ENCODE data around the gene CYTH1. TPM values are rescaled to one million over a fixed set of nuclear protein-coding genes. Genes with fewer than 3 reads are reported as not detected.

CYTH1 gene
- polyA plus RNA-seq, 1 of the 3 experiments (the other 2 are of a cell fraction), result 23.8 TPM

DNA sequence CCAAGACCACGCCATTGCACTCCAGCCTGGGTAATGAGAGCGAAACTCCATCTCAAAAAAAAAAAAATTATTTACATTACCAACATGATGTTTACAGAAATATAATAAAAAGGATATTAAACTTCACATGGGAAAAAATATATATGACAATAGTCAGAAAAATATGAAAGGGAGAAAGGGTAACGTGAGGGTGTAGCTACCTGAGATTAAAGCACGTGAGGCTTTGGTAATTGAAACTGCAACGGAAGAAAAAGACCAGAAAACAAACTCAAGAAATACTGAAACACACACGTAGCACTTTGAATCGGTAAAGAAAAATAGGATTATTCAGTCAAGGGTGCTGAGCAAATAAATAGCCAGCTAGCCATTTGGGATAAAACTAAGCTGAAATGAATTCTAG lies 53.6 kb downstream of the CYTH1 start:
- H3K4me2 ChIP-seq, result no peak overlapping the region
- 94% methylated on average over 7 of the region's 7 CpGs for WGBS (ENCODE audit: low lambda C conversion rate)
- H2AFZ ChIP-seq (ENCODE audit: low read depth), result no peak overlapping the region
- H3K9me2 ChIP-seq, result no peaks in the 10 kb centered on the region
- no peak overlapping the region for H3K27ac ChIP-seq (ENCODE audit: low read depth in 2 of 2, low read length in 1 of 2)
- POLR2A ChIA-PET, result interaction anchor here (0.6 to 1.4 kb wide), 2 partner anchors 11 to 159 kb away, joined by 3 to 4 read pairs; no protein-coding TSS in a partner anchor
- no peaks in the 10 kb centered on the region for H3F3A ChIP-seq (replicated peaks; ENCODE audit: insufficient read depth)
- H3K27me3 ChIP-seq (ENCODE audit: insufficient read depth), result no peaks in the 10 kb centered on the region
- no peaks in the 10 kb centered on the region for H3K36me3 ChIP-seq (replicated peaks in 1 of 2; ENCODE audit: control insufficient read depth in 1 of 2, insufficient read depth in 2 of 2, low read length in 1 of 2)
- no peak for DNase-seq
- H3K9ac ChIP-seq, result no peak overlapping the region
- TF ChIP-seq RCOR1 (IDR thresholded peaks at IDR 0.05; ENCODE audit: low read length) (no peak), ELF1 (IDR thresholded peaks at IDR 0.05) (no peak), GABPA (IDR thresholded peaks at IDR 0.05; ENCODE audit: low read depth) (no peak), YY1 (IDR thresholded peaks at IDR 0.05; ENCODE audit: low read depth) (no peak), SIN3A (IDR thresholded peaks at IDR 0.05; ENCODE audit: borderline replicate concordance, low read depth, low read length) (no peak), NRF1 (IDR thresholded peaks at IDR 0.05; ENCODE audit: low read depth, low read length) (no peak), EZH2phosphoT487 (IDR thresholded peaks at IDR 0.05; ENCODE audit: borderline replicate concordance, low read depth) (no peak), GATA2 (CRISPR knock-in tag; IDR thresholded peaks at IDR 0.05) (no peak), NFIC (IDR thresholded peaks at IDR 0.05; ENCODE audit: borderline replicate concordance) (no peak), POLR2AphosphoS5 (IDR thresholded peaks at IDR 0.05; ENCODE audit: low read depth, low read length) (no peak), RFX5 (IDR thresholded peaks at IDR 0.05; ENCODE audit: low read length) (no peak), RAD21 (IDR thresholded peaks at IDR 0.05; ENCODE audit: low read length) (no peak), FOXJ3 (CRISPR knock-in tag; IDR thresholded peaks at IDR 0.05) (no peak), FOSL2 (IDR thresholded peaks at IDR 0.05; ENCODE audit: borderline replicate concordance, low read depth) (no peak)
- TF ChIP-seq, protein P1, sequence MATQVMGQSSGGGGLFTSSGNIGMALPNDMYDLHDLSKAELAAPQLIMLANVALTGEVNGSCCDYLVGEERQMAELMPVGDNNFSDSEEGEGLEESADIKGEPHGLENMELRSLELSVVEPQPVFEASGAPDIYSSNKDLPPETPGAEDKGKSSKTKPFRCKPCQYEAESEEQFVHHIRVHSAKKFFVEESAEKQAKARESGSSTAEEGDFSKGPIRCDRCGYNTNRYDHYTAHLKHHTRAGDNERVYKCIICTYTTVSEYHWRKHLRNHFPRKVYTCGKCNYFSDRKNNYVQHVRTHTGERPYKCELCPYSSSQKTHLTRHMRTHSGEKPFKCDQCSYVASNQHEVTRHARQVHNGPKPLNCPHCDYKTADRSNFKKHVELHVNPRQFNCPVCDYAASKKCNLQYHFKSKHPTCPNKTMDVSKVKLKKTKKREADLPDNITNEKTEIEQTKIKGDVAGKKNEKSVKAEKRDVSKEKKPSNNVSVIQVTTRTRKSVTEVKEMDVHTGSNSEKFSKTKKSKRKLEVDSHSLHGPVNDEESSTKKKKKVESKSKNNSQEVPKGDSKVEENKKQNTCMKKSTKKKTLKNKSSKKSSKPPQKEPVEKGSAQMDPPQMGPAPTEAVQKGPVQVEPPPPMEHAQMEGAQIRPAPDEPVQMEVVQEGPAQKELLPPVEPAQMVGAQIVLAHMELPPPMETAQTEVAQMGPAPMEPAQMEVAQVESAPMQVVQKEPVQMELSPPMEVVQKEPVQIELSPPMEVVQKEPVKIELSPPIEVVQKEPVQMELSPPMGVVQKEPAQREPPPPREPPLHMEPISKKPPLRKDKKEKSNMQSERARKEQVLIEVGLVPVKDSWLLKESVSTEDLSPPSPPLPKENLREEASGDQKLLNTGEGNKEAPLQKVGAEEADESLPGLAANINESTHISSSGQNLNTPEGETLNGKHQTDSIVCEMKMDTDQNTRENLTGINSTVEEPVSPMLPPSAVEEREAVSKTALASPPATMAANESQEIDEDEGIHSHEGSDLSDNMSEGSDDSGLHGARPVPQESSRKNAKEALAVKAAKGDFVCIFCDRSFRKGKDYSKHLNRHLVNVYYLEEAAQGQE (IDR thresholded peaks at IDR 0.05; ENCODE audit: low read depth, low read length), result no peak
- TF ChIP-seq, protein P2, sequence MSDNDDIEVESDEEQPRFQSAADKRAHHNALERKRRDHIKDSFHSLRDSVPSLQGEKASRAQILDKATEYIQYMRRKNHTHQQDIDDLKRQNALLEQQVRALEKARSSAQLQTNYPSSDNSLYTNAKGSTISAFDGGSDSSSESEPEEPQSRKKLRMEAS (IDR thresholded peaks at IDR 0.05; ENCODE audit: low read depth), result no peak
- TF ChIP-seq, protein P3, sequence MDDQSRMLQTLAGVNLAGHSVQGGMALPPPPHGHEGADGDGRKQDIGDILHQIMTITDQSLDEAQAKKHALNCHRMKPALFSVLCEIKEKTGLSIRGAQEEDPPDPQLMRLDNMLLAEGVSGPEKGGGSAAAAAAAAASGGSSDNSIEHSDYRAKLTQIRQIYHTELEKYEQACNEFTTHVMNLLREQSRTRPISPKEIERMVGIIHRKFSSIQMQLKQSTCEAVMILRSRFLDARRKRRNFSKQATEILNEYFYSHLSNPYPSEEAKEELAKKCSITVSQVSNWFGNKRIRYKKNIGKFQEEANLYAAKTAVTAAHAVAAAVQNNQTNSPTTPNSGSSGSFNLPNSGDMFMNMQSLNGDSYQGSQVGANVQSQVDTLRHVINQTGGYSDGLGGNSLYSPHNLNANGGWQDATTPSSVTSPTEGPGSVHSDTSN (IDR thresholded peaks at IDR 0.05), result no peak
- TF ChIP-seq, protein P4, sequence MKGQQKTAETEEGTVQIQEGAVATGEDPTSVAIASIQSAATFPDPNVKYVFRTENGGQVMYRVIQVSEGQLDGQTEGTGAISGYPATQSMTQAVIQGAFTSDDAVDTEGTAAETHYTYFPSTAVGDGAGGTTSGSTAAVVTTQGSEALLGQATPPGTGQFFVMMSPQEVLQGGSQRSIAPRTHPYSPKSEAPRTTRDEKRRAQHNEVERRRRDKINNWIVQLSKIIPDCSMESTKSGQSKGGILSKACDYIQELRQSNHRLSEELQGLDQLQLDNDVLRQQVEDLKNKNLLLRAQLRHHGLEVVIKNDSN (IDR thresholded peaks at IDR 0.05; ENCODE audit: borderline replicate concordance, low read depth), result no peak
- TF ChIP-seq, protein P5, sequence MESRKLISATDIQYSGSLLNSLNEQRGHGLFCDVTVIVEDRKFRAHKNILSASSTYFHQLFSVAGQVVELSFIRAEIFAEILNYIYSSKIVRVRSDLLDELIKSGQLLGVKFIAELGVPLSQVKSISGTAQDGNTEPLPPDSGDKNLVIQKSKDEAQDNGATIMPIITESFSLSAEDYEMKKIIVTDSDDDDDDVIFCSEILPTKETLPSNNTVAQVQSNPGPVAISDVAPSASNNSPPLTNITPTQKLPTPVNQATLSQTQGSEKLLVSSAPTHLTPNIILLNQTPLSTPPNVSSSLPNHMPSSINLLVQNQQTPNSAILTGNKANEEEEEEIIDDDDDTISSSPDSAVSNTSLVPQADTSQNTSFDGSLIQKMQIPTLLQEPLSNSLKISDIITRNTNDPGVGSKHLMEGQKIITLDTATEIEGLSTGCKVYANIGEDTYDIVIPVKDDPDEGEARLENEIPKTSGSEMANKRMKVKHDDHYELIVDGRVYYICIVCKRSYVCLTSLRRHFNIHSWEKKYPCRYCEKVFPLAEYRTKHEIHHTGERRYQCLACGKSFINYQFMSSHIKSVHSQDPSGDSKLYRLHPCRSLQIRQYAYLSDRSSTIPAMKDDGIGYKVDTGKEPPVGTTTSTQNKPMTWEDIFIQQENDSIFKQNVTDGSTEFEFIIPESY (IDR thresholded peaks at IDR 0.05; ENCODE audit: borderline replicate concordance, low read depth), result no peak
- H3K9me3 ChIP-seq, result no peaks in the 10 kb centered on the region
- H3K4me3 ChIP-seq (ENCODE audit: low read depth in 2 of 2, low read length in 1 of 2), result no peak overlapping the region
- peaks cover 14 to 28% of the 10 kb centered on the region in 2 experiments for H3K4me1 ChIP-seq (ENCODE audit: control insufficient read depth in 1 of 2, insufficient read depth in 2 of 2, low read depth in 1 of 2, low read length in 1 of 2)
- CTCF ChIA-PET, result interaction anchor here (1.0 to 9.5 kb wide), 5 partner anchors 10 to 25 kb away, joined by 3 to 103 read pairs (median 23); no protein-coding TSS in a partner anchor
- H4K20me1 ChIP-seq (ENCODE audit: insufficient read depth), result peaks cover 25% of the 10 kb centered on the region
- peaks cover 76% of the 10 kb centered on the region for H3K79me2 ChIP-seq (ENCODE audit: insufficient read depth)
